OCI-LY1 (cell line): ENCODE results near the gene BATF.

Source experiments
- H2AFZ ChIP-seq: fragments of 200-600 bp; sonication (generic), shearing (Covaris generic); 2 replicates; pipeline ENCODE4 v1.6.0; 2014; ENCODE audit warnings: antibody characterized with exemption, mild to moderate bottlenecking, low read length
- H3F3A ChIP-seq: fragments of 200-600 bp; sonication (generic), shearing (Covaris generic); 2 replicates; pipeline ENCODE4 v1.6.0; 2014; ENCODE audit warnings: mild to moderate bottlenecking, antibody characterized with exemption, low read length, moderate library complexity; ENCODE audit not compliant: insufficient read depth
- H3K27ac ChIP-seq: fragments of 200-600 bp; sonication (generic); 2 replicates; pipeline ENCODE4 v1.5.1; 2014; ENCODE audit warnings: low read length, mixed run types, mild to moderate bottlenecking, low read depth; ENCODE audit not compliant: poor library complexity, severe bottlenecking
- H3K27me3 ChIP-seq: fragments of 200-600 bp; sonication (generic); 2 replicates; pipeline ENCODE4 v1.6.0; 2014; ENCODE audit warnings: antibody characterized with exemption, mild to moderate bottlenecking, low read length, moderate library complexity; ENCODE audit not compliant: insufficient read depth
- H3K36me3 ChIP-seq: fragments of 200-600 bp; sonication (generic); 2 replicates; pipeline ENCODE4 v1.6.1; 2014; ENCODE audit warnings: mild to moderate bottlenecking, antibody characterized with exemption, low read length, moderate library complexity, mixed read lengths; ENCODE audit not compliant: insufficient read depth
- H3K4me1 ChIP-seq: fragments of 200-600 bp; sonication (generic); 2 replicates; pipeline ENCODE4 v1.5.1; 2014; ENCODE audit warnings: mild to moderate bottlenecking, low read length, moderate library complexity; ENCODE audit not compliant: insufficient read depth, severe bottlenecking
- H3K4me2 ChIP-seq: fragments of 200-600 bp; sonication (generic), shearing (Covaris generic); 2 replicates; pipeline ENCODE4 v1.6.1; 2014; ENCODE audit warnings: low read length
- H3K4me3 ChIP-seq: fragments of 200-600 bp; sonication (generic); 2 replicates; pipeline ENCODE4 v1.5.1; 2014; ENCODE audit warnings: low read length, low read depth, mild to moderate bottlenecking, mixed read lengths; ENCODE audit not compliant: poor library complexity, severe bottlenecking
- H3K79me2 ChIP-seq: fragments of 200-600 bp; shearing (Covaris generic); 2 replicates; pipeline ENCODE4 v1.6.1; 2016; ENCODE audit warnings: mixed run types, low read length, mixed read lengths; ENCODE audit not compliant: insufficient read depth
- H3K9ac ChIP-seq: fragments of 200-600 bp; sonication (generic), shearing (Covaris generic); 2 replicates; pipeline ENCODE4 v1.6.1; 2014; ENCODE audit warnings: mild to moderate bottlenecking, low read length, mixed read lengths
- H3K9me2 ChIP-seq: fragments of 200-600 bp; sonication (generic), shearing (Covaris generic); 2 replicates; pipeline ENCODE4 v1.6.1; 2014; ENCODE audit warnings: low read depth, mild to moderate bottlenecking, low read length, mixed read lengths
- H3K9me3 ChIP-seq: fragments of 200-600 bp; shearing (Covaris generic); 2 replicates; pipeline ENCODE4 v1.6.1; 2014; ENCODE audit warnings: low read length, mixed read lengths
- H4K20me1 ChIP-seq: fragments of 200-600 bp; sonication (generic), shearing (Covaris generic); 2 replicates; pipeline ENCODE4 v1.6.0; 2016; ENCODE audit warnings: mild to moderate bottlenecking, low read length; ENCODE audit not compliant: insufficient read depth
- EZH2 ChIP-seq: fragments of 200-600 bp; sonication (generic), shearing (Covaris generic); IDR thresholded peaks from 2 replicates; pipeline ENCODE4 v1.8.0; 2017; ENCODE audit warnings: borderline replicate concordance, mixed run types, mild to moderate bottlenecking, antibody characterized with exemption, low read length, moderate library complexity, mixed read lengths
- TF ChIP-seq, protein P1 (sequence below): fragments of 200-600 bp; sonication (generic), shearing (Covaris generic); IDR thresholded peaks from 2 replicates; pipeline ENCODE4 v1.5.1; 2017; ENCODE audit warnings: mild to moderate bottlenecking, antibody characterized with exemption, low read length, moderate library complexity, mixed read lengths

The BATF gene

DNA sequence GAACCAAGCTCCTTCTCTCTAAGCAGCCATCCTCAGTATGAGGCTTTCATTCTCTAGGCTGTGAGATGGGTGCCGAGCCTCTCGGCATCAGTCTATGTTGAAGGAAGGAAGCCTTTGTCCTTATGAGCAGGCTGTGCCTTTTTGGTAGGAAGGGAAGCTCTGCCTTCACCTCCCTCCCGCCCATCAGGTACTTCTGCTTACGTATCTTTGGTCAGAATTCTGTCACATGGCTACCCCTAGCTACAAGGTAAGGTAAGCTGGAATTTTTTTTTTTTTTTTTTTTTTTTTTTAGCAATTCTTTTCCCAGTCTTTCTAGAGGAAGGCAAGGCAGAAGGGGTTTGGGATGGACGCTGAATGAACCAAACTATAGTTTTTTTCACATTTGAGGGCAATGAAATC lies 16.9 kb downstream of the BATF start:
- Histone ChIP-seq H3K9me3 (no peaks in the 10 kb centered on the region), H3K4me1 (peaks cover 11% of the 10 kb centered on the region), H3K79me2 (no peaks in the 10 kb centered on the region), H3K27me3 (peaks cover 7% of the 10 kb centered on the region; the same call in 1 of the 2 replicates), H3K4me3 (no peak overlapping the region), H3K36me3 (no peaks in the 10 kb centered on the region), H3K9ac (no peak overlapping the region), H4K20me1 (no peaks in the 10 kb centered on the region), H2AFZ (no peak overlapping the region), H3K4me2 (no peak overlapping the region), H3F3A (no peaks in the 10 kb centered on the region), H3K27ac (no peak overlapping the region), H3K9me2 (no peaks in the 10 kb centered on the region)
- TF ChIP-seq EZH2: no peak
- TF ChIP-seq, protein P1, sequence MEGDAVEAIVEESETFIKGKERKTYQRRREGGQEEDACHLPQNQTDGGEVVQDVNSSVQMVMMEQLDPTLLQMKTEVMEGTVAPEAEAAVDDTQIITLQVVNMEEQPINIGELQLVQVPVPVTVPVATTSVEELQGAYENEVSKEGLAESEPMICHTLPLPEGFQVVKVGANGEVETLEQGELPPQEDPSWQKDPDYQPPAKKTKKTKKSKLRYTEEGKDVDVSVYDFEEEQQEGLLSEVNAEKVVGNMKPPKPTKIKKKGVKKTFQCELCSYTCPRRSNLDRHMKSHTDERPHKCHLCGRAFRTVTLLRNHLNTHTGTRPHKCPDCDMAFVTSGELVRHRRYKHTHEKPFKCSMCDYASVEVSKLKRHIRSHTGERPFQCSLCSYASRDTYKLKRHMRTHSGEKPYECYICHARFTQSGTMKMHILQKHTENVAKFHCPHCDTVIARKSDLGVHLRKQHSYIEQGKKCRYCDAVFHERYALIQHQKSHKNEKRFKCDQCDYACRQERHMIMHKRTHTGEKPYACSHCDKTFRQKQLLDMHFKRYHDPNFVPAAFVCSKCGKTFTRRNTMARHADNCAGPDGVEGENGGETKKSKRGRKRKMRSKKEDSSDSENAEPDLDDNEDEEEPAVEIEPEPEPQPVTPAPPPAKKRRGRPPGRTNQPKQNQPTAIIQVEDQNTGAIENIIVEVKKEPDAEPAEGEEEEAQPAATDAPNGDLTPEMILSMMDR: no peak

DNA sequence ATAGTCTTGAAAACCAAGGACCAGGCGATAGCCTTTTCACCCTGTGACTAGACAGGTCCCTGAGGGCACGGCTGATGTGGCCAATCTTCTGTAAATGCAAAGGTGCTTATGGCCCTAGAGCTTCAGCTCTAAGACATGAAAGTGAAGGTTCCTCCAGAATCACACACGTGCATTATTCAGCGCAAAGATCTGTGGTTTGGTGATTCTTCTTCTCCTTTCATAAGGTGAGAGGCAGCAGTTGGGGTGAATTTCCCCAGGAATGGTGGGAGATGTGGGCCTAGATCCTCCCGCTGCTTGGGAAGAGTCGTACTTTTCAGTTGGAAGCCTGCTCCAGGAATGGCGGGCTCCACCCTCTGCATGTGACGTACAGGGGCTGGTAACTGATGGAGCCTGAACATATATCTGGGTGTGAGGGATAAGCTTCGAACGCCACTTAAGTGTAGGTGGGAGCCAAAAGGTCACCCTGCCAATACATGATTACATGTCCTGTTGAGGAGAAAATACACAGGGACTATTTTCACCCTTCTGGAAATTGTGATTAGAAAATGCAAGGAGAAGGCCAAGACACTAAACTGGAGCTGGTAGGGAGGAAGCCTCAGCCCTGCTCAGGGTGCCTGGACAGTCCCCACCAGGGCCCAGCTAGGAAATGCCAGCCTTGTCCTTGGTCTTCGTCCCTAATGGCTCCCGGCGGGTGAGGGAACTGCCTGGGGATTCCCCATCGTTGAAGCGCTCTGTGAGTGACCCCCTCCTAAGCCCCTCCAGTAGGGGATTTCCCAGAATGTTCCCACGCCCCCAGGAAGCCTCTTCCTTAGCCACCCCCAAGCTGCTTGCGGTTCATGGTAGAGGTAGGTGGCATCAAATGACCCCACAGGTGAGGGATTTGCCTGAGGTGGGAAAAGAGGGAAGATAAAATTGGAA lies 17.6 kb downstream of the BATF start:
- no peaks in the 10 kb centered on the region for H4K20me1 ChIP-seq
- no peaks in the 10 kb centered on the region for H3K9me2 ChIP-seq
- H3K79me2 ChIP-seq: no peaks in the 10 kb centered on the region
- no peak overlapping the region for H3K9ac ChIP-seq
- H3K27me3 ChIP-seq: peaks cover 7% of the 10 kb centered on the region; the same call in 1 of the 2 replicates
- H3K4me3 ChIP-seq: no peak overlapping the region
- no peak overlapping the region for H3K27ac ChIP-seq
- H3K36me3 ChIP-seq: no peaks in the 10 kb centered on the region
- H3F3A ChIP-seq: no peaks in the 10 kb centered on the region
- peaks cover 11% of the 10 kb centered on the region for H3K4me1 ChIP-seq
- no peak overlapping the region for H2AFZ ChIP-seq
- no peak overlapping the region for H3K4me2 ChIP-seq
- H3K9me3 ChIP-seq: no peaks in the 10 kb centered on the region
- TF ChIP-seq EZH2: no peak
- TF ChIP-seq, protein P1: no peak

DNA sequence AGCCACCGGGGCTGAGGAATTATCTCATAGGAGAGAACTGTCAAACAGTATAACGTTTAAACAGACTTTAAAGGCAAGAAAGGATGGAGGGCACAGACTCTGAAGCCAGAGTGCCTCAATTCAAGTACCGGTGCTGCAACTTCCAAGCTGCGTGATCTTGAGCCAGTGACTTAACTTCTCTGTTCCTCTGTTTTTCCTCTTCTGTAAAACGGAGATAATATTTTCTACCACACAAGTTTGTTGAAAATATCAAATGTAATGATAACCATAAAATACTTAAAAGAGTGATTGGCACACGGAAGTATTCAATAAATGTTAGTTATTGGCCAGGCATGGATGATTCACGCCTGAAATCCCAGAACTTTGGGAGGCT lies 18.2 kb downstream of the BATF start:
- no peaks in the 10 kb centered on the region for H3K36me3 ChIP-seq
- H3K9me3 ChIP-seq: no peaks in the 10 kb centered on the region
- H4K20me1 ChIP-seq: no peaks in the 10 kb centered on the region
- H2AFZ ChIP-seq: no peak overlapping the region
- no peak overlapping the region for H3K4me3 ChIP-seq
- TF ChIP-seq, protein P1: no peak
- no peak for TF ChIP-seq EZH2
- no peak overlapping the region for H3K4me2 ChIP-seq
- H3K4me1 ChIP-seq: peaks cover 11% of the 10 kb centered on the region
- H3K9me2 ChIP-seq: no peaks in the 10 kb centered on the region
- no peak overlapping the region for H3K9ac ChIP-seq
- no peak overlapping the region for H3K27ac ChIP-seq
- H3K79me2 ChIP-seq: no peaks in the 10 kb centered on the region
- no peaks in the 10 kb centered on the region for H3F3A ChIP-seq
- H3K27me3 ChIP-seq: peaks cover 7% of the 10 kb centered on the region; the same call in 1 of the 2 replicates
